A549 treated with dexamethasone at 1 μM for 4 hours (cell line): ENCODE measurements around the gene SLC39A13. TPM values are rescaled to one million over a fixed set of nuclear protein-coding genes. Genes with fewer than 3 reads are reported as not detected.

Experiments
- total RNA-seq: library from RNA; stranded (reverse); fragments of 200-300 nt; extraction: Qiagen RNA extraction; gene quantifications from 5 replicates; pipeline ENCODE4 v1.2.3, GENCODE V29; 2022

The SLC39A13 gene
- total RNA-seq: 39.8 to 57.0 TPM (median 45.8 TPM) in 5 replicates

DNA sequence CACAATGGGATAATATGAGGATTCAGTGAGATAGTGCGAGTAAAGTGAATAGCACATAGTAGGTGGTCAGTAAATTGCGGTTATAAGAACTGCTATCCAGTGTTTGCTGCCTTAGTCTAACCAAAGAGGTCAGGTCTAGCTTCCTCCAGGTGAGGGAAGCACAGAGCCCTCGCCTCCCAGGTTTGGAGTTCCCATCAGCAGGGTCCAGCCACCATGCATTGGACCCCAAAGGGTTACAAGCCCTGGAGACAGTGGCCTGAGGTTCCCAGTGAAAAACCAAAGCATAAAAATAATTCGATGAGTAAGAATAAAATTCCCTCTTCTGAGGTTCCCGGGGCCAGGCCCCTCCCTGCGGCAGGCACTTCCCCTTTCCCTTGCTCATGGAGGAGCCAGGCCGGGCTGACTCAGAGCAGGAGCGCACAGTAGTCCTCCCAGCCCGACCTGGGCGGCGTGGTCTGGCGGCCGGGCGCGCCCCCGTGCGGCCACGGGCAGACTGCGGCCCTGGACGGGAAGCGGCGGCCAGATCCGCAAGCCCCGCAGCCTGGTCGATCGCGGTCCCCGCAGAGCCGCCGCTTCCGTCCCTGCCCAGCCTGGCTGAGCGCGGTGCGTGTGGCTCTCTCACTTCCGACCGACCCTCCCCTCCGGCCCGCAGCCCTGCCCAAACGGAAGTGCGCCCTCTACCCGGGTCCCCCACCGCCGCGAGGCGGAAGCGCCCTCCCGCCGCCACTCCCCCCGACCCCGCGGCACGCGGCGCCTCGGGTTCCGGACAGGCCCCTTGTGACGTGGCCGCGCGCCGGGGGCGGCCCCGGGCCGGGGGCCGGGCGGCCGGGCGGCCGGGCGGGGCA lies at the start of gene SLC39A13:
Gene SLC39A13 (plus strand): TSS at position 845 of the 845 bp plus-strand sequence. CDS start 1,505 bp downstream, outside the sequence.

DNA sequence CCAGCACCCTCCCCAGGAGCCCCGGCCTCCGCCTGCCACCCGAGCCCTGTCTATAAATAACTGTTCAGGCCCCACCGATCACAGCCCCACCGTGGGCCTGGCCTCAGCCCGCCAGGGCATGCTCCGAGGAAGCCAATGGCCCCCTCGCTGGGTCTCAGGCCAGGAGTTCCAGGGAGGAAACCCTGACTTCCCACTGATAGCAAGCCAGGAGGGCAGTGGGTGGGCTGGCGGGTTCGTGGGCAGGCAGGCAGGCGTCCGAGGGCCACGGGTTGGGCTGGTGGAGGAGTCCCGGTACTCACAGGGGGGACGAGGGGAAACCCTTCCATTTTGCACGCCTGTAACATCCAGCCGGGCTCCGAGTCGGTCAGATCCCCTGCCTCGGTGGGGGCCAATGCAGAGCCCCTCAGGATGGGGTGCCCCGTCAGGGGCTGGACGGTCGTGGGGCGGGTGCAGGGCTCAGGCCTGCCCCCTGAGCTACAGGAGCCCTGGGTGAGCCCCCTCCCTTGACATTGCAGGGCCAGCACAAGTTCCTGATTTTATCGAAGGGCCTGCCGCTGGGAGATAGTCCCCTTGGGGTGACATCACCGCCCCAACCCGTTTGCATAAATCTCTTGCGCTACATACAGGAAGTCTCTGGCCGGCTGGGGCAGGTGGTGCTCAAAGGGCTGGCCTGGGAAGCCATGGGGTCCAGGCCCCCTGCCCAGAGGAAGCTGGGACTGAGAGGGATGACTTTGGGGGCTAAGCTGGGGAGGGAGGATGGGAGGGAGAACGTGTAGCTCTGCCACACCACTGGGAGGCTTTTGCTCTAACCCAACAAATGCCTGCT lies 30.2 kb upstream of the SLC39A13 start, which contains the start of gene SPI1:
Gene SPI1 (minus strand): TSS at position 538 of the 826 bp plus-strand sequence. CDS start 194 bp downstream, at position 344.

DNA sequence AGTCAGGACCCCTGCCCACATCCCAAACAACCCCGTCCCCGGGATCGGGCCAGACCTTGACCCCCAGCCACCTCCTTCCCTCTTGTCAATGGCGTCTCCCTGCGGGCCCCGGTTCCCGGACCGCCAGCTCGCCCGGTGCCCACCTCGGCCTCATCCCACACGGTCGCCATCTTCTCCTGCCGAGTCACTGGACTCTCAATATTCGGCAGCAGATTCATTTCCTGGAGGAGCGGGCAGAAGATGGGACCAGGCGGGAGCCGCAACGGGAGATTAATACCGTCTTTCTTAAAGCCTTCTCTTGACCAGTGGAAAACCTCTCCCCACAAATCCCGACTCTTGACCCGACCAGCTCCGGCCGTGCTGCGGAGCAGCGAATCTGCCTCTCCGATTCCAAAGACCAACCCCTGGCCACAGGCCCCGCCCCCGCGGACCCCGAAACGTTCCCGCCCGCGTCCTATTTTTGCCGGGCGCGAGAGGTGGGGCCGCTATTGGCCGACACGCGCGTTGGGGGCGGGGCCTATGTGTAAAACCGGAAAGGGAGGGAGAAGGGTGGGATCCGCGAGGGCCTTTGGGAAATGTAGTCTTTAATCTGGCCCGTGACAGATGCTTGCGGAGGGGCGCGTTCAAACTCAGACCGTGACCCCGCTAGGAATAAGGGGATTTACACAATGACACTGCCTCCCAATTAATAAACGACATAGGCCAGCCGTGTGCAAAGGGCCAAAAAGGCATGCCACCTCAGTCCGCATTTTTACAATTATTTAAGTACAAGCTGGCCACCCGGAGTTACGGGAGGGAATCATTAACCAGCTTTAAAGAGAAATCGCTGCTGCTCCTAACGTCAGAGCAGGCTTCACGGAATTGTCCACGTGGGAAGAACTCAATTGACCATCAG lies 17.9 kb downstream of the SLC39A13 start, which contains the start of gene PSMC3:
Gene PSMC3 (minus strand): TSS at position 378 of the 895 bp plus-strand sequence. CDS start 160 bp downstream, at position 218.

DNA sequence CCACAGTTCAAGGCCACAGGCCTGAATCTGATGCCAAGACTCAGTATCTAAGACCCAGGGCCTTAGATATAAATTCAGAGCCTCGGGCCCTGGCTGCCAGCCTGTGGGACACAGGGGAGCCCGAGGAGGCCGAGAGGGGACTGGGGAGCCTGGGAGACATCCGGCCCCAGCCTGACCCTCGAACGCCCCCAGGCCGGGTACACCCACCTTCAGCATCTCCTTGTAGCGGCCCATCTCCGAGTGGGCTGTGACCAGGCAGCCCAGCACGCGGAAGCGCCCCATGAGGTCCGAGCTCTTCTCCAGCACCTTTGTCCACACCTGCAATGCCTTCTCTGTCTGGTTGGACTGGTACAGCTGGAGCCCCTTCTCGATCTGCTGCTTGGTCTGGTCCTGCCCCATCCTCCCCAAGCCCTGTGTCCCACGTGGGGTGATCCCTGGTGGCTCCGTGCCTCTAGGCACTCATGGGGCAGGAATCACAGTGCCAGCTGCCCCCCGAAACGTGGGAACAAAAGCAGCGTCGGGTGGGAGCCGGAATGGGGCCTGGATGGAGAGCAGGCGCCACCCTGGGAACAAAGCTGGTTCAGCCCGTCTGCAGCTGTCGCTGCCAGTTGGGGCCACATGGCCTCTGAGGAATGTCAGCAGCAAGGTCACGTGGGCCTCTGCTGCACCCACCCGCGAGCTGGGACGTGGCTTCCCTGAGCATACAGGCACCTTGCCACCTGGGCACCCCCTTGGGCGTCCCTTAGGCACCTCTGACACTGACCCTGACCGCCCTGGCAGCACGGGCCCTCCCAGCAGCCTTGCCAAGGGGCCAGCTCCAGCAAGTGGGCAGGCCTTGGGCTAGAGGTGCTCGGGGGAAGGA lies 40.4 kb downstream of the SLC39A13 start, which contains the start of gene RAPSN:
Gene RAPSN (minus strand): TSS at position 571 of the 862 bp plus-strand sequence. CDS start 172 bp downstream, at position 399.

Other genes with a start within 250 kb of the SLC39A13 start
- gene ARFGAP2, start 231.7 kb upstream of the SLC39A13 start, total RNA-seq: 26.4 to 29.9 TPM (median 27.8 TPM) in 5 replicates
- gene PACSIN3, start 222.2 kb upstream of the SLC39A13 start, total RNA-seq: 20.9 to 27.3 TPM (median 24.2 TPM) in 5 replicates
- 69.1 to 82.1 TPM (median 75.9 TPM) in 5 replicates for gene DDB2, start 193.6 kb upstream of the SLC39A13 start, total RNA-seq
- gene ACP2, start 159.8 kb upstream of the SLC39A13 start, total RNA-seq: 20.9 to 25.0 TPM (median 22.3 TPM) in 5 replicates
- 9.0 to 11.8 TPM (median 9.6 TPM) in 5 replicates for gene NR1H3, start 150.6 kb upstream of the SLC39A13 start, total RNA-seq
- 15.7 to 21.2 TPM (median 20.2 TPM) in 5 replicates for gene MADD, start 138.5 kb upstream of the SLC39A13 start, total RNA-seq
- 0.05 to 0.08 TPM (median 0.07 TPM) in 5 replicates for gene MYBPC3, start 55.9 kb upstream of the SLC39A13 start, total RNA-seq
- 0.19 to 0.21 TPM in 2 of 5 replicates, not detected in the others for gene SPI1, start 30.0 kb upstream of the SLC39A13 start, total RNA-seq
- 178 to 243 TPM (median 193 TPM) in 5 replicates for gene PSMC3, start 17.8 kb downstream of the SLC39A13 start, total RNA-seq
- gene RAPSN, start 40.5 kb downstream of the SLC39A13 start, total RNA-seq: 0.15 to 0.32 TPM in 2 of 5 replicates, not detected in the others
- gene CELF1, start 144.5 kb downstream of the SLC39A13 start, total RNA-seq: 39.2 to 64.3 TPM (median 58.2 TPM) in 5 replicates
- gene PTPMT1, start 157.0 kb downstream of the SLC39A13 start, total RNA-seq: 63.0 to 77.7 TPM (median 76.9 TPM) in 5 replicates
- gene KBTBD4, start 170.4 kb downstream of the SLC39A13 start, total RNA-seq: 16.6 to 19.4 TPM (median 18.6 TPM) in 5 replicates
- gene NDUFS3, start 170.5 kb downstream of the SLC39A13 start, total RNA-seq: 106 to 142 TPM (median 134 TPM) in 5 replicates
- gene FAM180B, start 178.1 kb downstream of the SLC39A13 start, total RNA-seq: 0.08 to 0.09 TPM in 2 of 5 replicates, not detected in the others
- gene C1QTNF4, start 185.8 kb downstream of the SLC39A13 start, total RNA-seq: 0.06 to 0.07 TPM in 2 of 5 replicates, not detected in the others
- 118 to 143 TPM (median 126 TPM) in 5 replicates for gene MTCH2, start 234.0 kb downstream of the SLC39A13 start, total RNA-seq